Neural cell (in vitro differentiated cells): ENCODE data around the gene GMDS. TPM values are rescaled to one million over a fixed set of nuclear protein-coding genes. Genes with fewer than 3 reads are reported as not detected.

Experiments used
- H2AFZ ChIP-seq: fragments of 200-600, 300-800 bp; sonication (generic), shearing (Covaris generic); 2 replicates; pipeline ENCODE4 v1.6.0; 2014; ENCODE audit warnings: low read depth, mild to moderate bottlenecking, antibody characterized with exemption, low read length, moderate library complexity
- H3F3A ChIP-seq: fragments of 200-600 bp; shearing (Covaris generic); 2 replicates; pipeline ENCODE4 v1.6.1; 2016; ENCODE audit warnings: mild to moderate bottlenecking, moderate library complexity, mixed read lengths, antibody characterized with exemption, low read length; ENCODE audit not compliant: insufficient read depth, poor library complexity, severe bottlenecking
- H3K27ac ChIP-seq: fragments of 200-600, 300-800 bp; sonication (generic), shearing (Covaris generic); 2 replicates; pipeline ENCODE4 v1.5.1; 2014; ENCODE audit warnings: mild to moderate bottlenecking, low read length, moderate library complexity
- H3K27me3 ChIP-seq: fragments of 300-800, 200-600 bp; sonication (generic), shearing (Covaris generic); 2 replicates; pipeline ENCODE4 v1.6.0; 2014; ENCODE audit warnings: mild to moderate bottlenecking, low read depth, low read length, moderate library complexity; ENCODE audit not compliant: insufficient read depth
- H3K36me3 ChIP-seq: fragments of 300-800, 200-600 bp; sonication (generic), shearing (Covaris generic); 2 replicates; pipeline ENCODE4 v1.5.1; 2014; ENCODE audit warnings: mild to moderate bottlenecking, antibody characterized with exemption, low read length, moderate library complexity; ENCODE audit not compliant: insufficient read depth
- H3K4me2 ChIP-seq: fragments of 300-800, 200-600 bp; sonication (generic), shearing (Covaris generic); 2 replicates; pipeline ENCODE4 v1.6.0; 2014; ENCODE audit warnings: mild to moderate bottlenecking, low read length
- H3K4me3 ChIP-seq: fragments of 300-800, 200-600 bp; sonication (generic), shearing (Covaris generic); 2 replicates; pipeline ENCODE4 v1.5.1; 2014; ENCODE audit warnings: mild to moderate bottlenecking, low read length, moderate library complexity
- H3K79me2 ChIP-seq: fragments of 200-600 bp; shearing (Covaris generic); replicated peaks from 2 replicates; pipeline ENCODE4 v1.6.0; 2014; ENCODE audit warnings: mild to moderate bottlenecking, low read length, moderate library complexity; ENCODE audit not compliant: insufficient read depth
- H3K9ac ChIP-seq: fragments of 300-800, 200-600 bp; sonication (generic), shearing (Covaris generic); 2 replicates; pipeline ENCODE4 v1.6.1; 2016; ENCODE audit warnings: mild to moderate bottlenecking, low read length, mixed read lengths
- H3K9me2 ChIP-seq: fragments of 200-600 bp; shearing (Covaris generic); 2 replicates; pipeline ENCODE4 v1.6.1; 2016; ENCODE audit warnings: mild to moderate bottlenecking, low read length, mixed read lengths; ENCODE audit not compliant: insufficient read depth
- H3K9me3 ChIP-seq: fragments of 200-600, 300-800 bp; sonication (generic), shearing (Covaris generic); 2 replicates; pipeline ENCODE4 v1.6.1; 2016; ENCODE audit warnings: mild to moderate bottlenecking, mixed run types, low read length, moderate library complexity, mixed read lengths
- H4K20me1 ChIP-seq: fragments of 200-600 bp; shearing (Covaris generic); 2 replicates; pipeline ENCODE4 v1.6.1; 2016; ENCODE audit warnings: mild to moderate bottlenecking, mixed run types; ENCODE audit not compliant: insufficient read depth
- EP300 ChIP-seq: fragments of 450-650 bp; conservative IDR thresholded peaks from 2 replicates; pipeline ENCODE4 v1.6.1; 2014; ENCODE audit warnings: antibody characterized with exemption, mild to moderate bottlenecking, moderate library complexity; ENCODE audit not compliant: poor library complexity, severe bottlenecking
- EZH2 ChIP-seq: fragments of 200-600, 300-800 bp; shearing (Covaris generic), sonication (generic); IDR thresholded peaks from 2 replicates; pipeline ENCODE4 v1.6.1; 2014; ENCODE audit warnings: antibody characterized with exemption, low read length, borderline replicate concordance, mild to moderate bottlenecking; ENCODE audit not compliant: insufficient read depth, poor library complexity, severe bottlenecking
- MXI1 ChIP-seq: fragments of 450-650 bp; conservative IDR thresholded peaks from 2 replicates; pipeline ENCODE4 v1.6.1; 2014; ENCODE audit warnings: antibody characterized with exemption, mild to moderate bottlenecking; ENCODE audit not compliant: poor library complexity, severe bottlenecking
- POLR2AphosphoS5 ChIP-seq: IDR thresholded peaks from 2 replicates; pipeline ENCODE4 v1.6.1; 2012
- RAD21 ChIP-seq: fragments of 450-650 bp; conservative IDR thresholded peaks from 2 replicates; pipeline ENCODE4 v1.6.1; 2014; ENCODE audit warnings: antibody characterized with exemption, mild to moderate bottlenecking, moderate library complexity
- SMC3 ChIP-seq: fragments of 450-650 bp; conservative IDR thresholded peaks from 2 replicates; pipeline ENCODE4 v1.6.1; 2014; ENCODE audit warnings: antibody characterized with exemption, mild to moderate bottlenecking, moderate library complexity; ENCODE audit not compliant: poor library complexity
- TAF1 ChIP-seq: IDR thresholded peaks from 2 replicates; pipeline ENCODE4 v1.6.1; 2012; ENCODE audit warnings: low read depth
- polyA plus RNA-seq: library from polyadenylated mRNA; depleted of rRNA; stranded (reverse); fragments of >200 nt; gene quantifications from 2 replicates; pipeline ENCODE4 v1.2.3, GENCODE V29; 2014
- TF ChIP-seq, protein P1 (sequence below): IDR thresholded peaks from 2 replicates; pipeline ENCODE4 v1.6.1; 2012; ENCODE audit warnings: borderline replicate concordance
- TF ChIP-seq, protein P2 (sequence below): fragments of 450-650 bp; IDR thresholded peaks from 2 replicates; pipeline ENCODE4 v1.5.1; 2014; ENCODE audit warnings: antibody characterized with exemption, mild to moderate bottlenecking, moderate library complexity; ENCODE audit not compliant: poor library complexity, severe bottlenecking

Gene GMDS
- polyA plus RNA-seq, 1 donor from 2014 or later = 11.4 TPM

- Histone ChIP-seq H3K9me2 (no peaks in the 10 kb centered on the region), H3K79me2 (no peaks in the 10 kb centered on the region), H3K36me3 (no peaks in the 10 kb centered on the region), H3K9me3 (no peaks in the 10 kb centered on the region), H3K9ac (no peak overlapping the region), H3K4me3 (no peak overlapping the region), H4K20me1 (no peaks in the 10 kb centered on the region), H3F3A (no peaks in the 10 kb centered on the region), H3K4me2 (no peak overlapping the region), H3K27me3 (no peaks in the 10 kb centered on the region), H3K27ac (no peak overlapping the region), H2AFZ (no peak overlapping the region)
- TF ChIP-seq, protein P1, sequence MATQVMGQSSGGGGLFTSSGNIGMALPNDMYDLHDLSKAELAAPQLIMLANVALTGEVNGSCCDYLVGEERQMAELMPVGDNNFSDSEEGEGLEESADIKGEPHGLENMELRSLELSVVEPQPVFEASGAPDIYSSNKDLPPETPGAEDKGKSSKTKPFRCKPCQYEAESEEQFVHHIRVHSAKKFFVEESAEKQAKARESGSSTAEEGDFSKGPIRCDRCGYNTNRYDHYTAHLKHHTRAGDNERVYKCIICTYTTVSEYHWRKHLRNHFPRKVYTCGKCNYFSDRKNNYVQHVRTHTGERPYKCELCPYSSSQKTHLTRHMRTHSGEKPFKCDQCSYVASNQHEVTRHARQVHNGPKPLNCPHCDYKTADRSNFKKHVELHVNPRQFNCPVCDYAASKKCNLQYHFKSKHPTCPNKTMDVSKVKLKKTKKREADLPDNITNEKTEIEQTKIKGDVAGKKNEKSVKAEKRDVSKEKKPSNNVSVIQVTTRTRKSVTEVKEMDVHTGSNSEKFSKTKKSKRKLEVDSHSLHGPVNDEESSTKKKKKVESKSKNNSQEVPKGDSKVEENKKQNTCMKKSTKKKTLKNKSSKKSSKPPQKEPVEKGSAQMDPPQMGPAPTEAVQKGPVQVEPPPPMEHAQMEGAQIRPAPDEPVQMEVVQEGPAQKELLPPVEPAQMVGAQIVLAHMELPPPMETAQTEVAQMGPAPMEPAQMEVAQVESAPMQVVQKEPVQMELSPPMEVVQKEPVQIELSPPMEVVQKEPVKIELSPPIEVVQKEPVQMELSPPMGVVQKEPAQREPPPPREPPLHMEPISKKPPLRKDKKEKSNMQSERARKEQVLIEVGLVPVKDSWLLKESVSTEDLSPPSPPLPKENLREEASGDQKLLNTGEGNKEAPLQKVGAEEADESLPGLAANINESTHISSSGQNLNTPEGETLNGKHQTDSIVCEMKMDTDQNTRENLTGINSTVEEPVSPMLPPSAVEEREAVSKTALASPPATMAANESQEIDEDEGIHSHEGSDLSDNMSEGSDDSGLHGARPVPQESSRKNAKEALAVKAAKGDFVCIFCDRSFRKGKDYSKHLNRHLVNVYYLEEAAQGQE = no peak
- TF ChIP-seq EP300 = no peak
- TF ChIP-seq MXI1 = no peak
- TF ChIP-seq EZH2 = no peak
- TF ChIP-seq SMC3 = no peak
- no peak for TF ChIP-seq POLR2AphosphoS5
- no peak for TF ChIP-seq TAF1
- TF ChIP-seq, protein P2, sequence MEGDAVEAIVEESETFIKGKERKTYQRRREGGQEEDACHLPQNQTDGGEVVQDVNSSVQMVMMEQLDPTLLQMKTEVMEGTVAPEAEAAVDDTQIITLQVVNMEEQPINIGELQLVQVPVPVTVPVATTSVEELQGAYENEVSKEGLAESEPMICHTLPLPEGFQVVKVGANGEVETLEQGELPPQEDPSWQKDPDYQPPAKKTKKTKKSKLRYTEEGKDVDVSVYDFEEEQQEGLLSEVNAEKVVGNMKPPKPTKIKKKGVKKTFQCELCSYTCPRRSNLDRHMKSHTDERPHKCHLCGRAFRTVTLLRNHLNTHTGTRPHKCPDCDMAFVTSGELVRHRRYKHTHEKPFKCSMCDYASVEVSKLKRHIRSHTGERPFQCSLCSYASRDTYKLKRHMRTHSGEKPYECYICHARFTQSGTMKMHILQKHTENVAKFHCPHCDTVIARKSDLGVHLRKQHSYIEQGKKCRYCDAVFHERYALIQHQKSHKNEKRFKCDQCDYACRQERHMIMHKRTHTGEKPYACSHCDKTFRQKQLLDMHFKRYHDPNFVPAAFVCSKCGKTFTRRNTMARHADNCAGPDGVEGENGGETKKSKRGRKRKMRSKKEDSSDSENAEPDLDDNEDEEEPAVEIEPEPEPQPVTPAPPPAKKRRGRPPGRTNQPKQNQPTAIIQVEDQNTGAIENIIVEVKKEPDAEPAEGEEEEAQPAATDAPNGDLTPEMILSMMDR = no peak
- TF ChIP-seq RAD21 = no peak
These were observed 330.2 kb downstream of the GMDS start for GRCh38 chr6:1915226-1915625.

DNA sequence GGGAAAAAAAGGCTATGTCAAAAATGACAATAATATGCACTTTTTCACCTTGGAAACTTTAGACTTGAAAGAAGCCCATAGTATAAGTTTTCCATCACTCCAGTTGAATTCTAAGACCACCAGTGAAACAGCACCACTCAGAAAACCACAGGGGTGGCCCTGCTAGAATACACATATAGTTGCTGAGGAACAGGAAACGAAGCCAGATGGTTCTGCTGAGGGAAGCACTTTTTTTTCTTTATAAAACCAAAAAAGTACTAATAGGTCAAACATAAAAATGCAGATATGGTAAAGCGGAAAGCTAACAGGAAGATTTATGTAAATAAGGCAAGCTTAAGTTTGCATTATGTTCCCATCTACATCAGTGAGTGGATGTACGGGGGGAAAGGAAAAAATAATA, 331.8 kb downstream of the GMDS start:
- H3K36me3 ChIP-seq = no peaks in the 10 kb centered on the region
- TF ChIP-seq, protein P2 = no peak
- TF ChIP-seq SMC3 = no peak
- no peak for TF ChIP-seq EZH2
- TF ChIP-seq EP300 = no peak
- TF ChIP-seq MXI1 = no peak
- TF ChIP-seq TAF1 = no peak
- TF ChIP-seq RAD21 = no peak
- TF ChIP-seq POLR2AphosphoS5 = no peak
- TF ChIP-seq, protein P1 = no peak
- H3F3A ChIP-seq = no peaks in the 10 kb centered on the region
- H3K4me2 ChIP-seq = no peak overlapping the region
- no peak overlapping the region for H3K4me3 ChIP-seq
- H3K9ac ChIP-seq = no peak overlapping the region
- no peak overlapping the region for H3K27ac ChIP-seq
- H2AFZ ChIP-seq = no peak overlapping the region
- H4K20me1 ChIP-seq = no peaks in the 10 kb centered on the region
- H3K79me2 ChIP-seq = no peaks in the 10 kb centered on the region
- H3K9me2 ChIP-seq = no peaks in the 10 kb centered on the region
- no peaks in the 10 kb centered on the region for H3K27me3 ChIP-seq
- no peaks in the 10 kb centered on the region for H3K9me3 ChIP-seq
